Liver (tissue), 9 donors: ENCODE measurements around the gene IL1RAPL1. TPM values are rescaled to one million over a fixed set of nuclear protein-coding genes. Genes with fewer than 3 reads are reported as not detected.
A peak's percentile ranks its signal among the peaks of the same experiment; 100 is the strongest.

Experiments
- DNase-seq: peaks from one replicate; pipeline ENCODE4 v3.0.0-alpha.2; 2017; ENCODE audit warnings: low spot score
- H3K27ac ChIP-seq, 2 donors: one replicate each; pipeline ENCODE4 v1.7.0; 2013; ENCODE audit warnings: inconsistent platforms in 2 of 2, low read length in 2 of 2, control low read depth in 1 of 2, low read depth in 1 of 2, mild to moderate bottlenecking in 1 of 2
- H3K27me3 ChIP-seq, 4 donors: one replicate each; pipeline versions ENCODE4 v1.6.1 to v1.7.0; 2013; ENCODE audit warnings: low read length in 3 of 4, inconsistent platforms in 1 of 4, mild to moderate bottlenecking in 1 of 4, moderate library complexity in 1 of 4; ENCODE audit not compliant: control insufficient read depth in 4 of 4, insufficient read depth in 4 of 4
- H3K36me3 ChIP-seq, 4 donors: one replicate each; pipeline versions ENCODE4 v1.6.1 to v1.7.0; 2013; ENCODE audit warnings: low read length in 3 of 4, mild to moderate bottlenecking in 3 of 4, low read depth in 1 of 4, moderate library complexity in 1 of 4; ENCODE audit not compliant: control insufficient read depth in 4 of 4, insufficient read depth in 3 of 4
- H3K4me1 ChIP-seq, 4 donors: one replicate each; pipeline versions ENCODE4 v1.6.1 to v1.7.0; 2013; ENCODE audit warnings: low read length in 3 of 4, mild to moderate bottlenecking in 3 of 4, moderate library complexity in 1 of 4; ENCODE audit not compliant: control insufficient read depth in 4 of 4, insufficient read depth in 4 of 4
- H3K4me3 ChIP-seq, 3 donors: one replicate each; pipeline versions ENCODE4 v1.6.1 to v1.7.0; 2013; ENCODE audit warnings: low read length in 3 of 3, control low read depth in 1 of 3, low read depth in 1 of 3, mild to moderate bottlenecking in 1 of 3
- H3K9ac ChIP-seq, 2 donors: one replicate each; pipeline ENCODE4 v1.7.0; 2013; ENCODE audit warnings: low read length in 2 of 2, mild to moderate bottlenecking in 2 of 2, moderate library complexity in 2 of 2, control low read depth in 1 of 2, low read depth in 1 of 2
- H3K9me3 ChIP-seq, 4 donors: one replicate each; pipeline versions ENCODE4 v1.6.1 to v1.7.0; 2013; ENCODE audit warnings: low read length in 3 of 4; ENCODE audit not compliant: control insufficient read depth in 4 of 4
- ATF3 ChIP-seq: IDR thresholded peaks from 2 replicates; pipeline ENCODE4 v1.6.1; 2016; ENCODE audit warnings: antibody characterized with exemption
- CTCF ChIP-seq: fragments of 150-350 bp; IDR thresholded peaks from 2 replicates; pipeline ENCODE4 v1.5.1; 2017; ENCODE audit warnings: improper control_type of control experiment, low read depth, low read length; ENCODE audit not compliant: missing input control
- EGR1 ChIP-seq, 2 donors: IDR thresholded peaks; 2 replicates each; pipeline ENCODE4 v1.6.1; 2016 to 2018; ENCODE audit warnings: antibody characterized with exemption in 2 of 2, low read depth in 2 of 2
- FOXA1 ChIP-seq: IDR thresholded peaks from 2 replicates; pipeline ENCODE4 v1.6.1; 2016; ENCODE audit warnings: antibody characterized with exemption
- FOXA2 ChIP-seq: IDR thresholded peaks from 2 replicates; pipeline ENCODE4 v1.6.1; 2016; ENCODE audit warnings: antibody characterized with exemption
- GABPA ChIP-seq, 2 donors: IDR thresholded peaks in 1 of 2; conservative IDR thresholded peaks in 1 of 2; 2 replicates each; pipeline ENCODE4 v1.6.1; 2016; ENCODE audit warnings: antibody characterized with exemption in 2 of 2, mild to moderate bottlenecking in 1 of 2, moderate library complexity in 1 of 2
- HNF4A ChIP-seq, 2 donors: conservative IDR thresholded peaks; 2 replicates each; pipeline ENCODE4 v1.6.1; 2016; ENCODE audit warnings: antibody characterized with exemption in 2 of 2, mild to moderate bottlenecking in 2 of 2
- HNF4G ChIP-seq: IDR thresholded peaks from 2 replicates; pipeline ENCODE4 v1.6.1; 2016; ENCODE audit warnings: antibody characterized with exemption
- JUND ChIP-seq, 2 donors: IDR thresholded peaks; 2 replicates each; pipeline ENCODE4 v1.6.1; 2016; ENCODE audit warnings: antibody characterized with exemption in 2 of 2
- MAX ChIP-seq: IDR thresholded peaks from 2 replicates; pipeline ENCODE4 v1.6.1; 2016; ENCODE audit warnings: antibody characterized with exemption
- RAD21 ChIP-seq, 2 donors: IDR thresholded peaks; 2 replicates each; pipeline ENCODE4 v1.6.1; 2016; ENCODE audit warnings: antibody characterized with exemption in 2 of 2, mild to moderate bottlenecking in 2 of 2
- SP1 ChIP-seq: IDR thresholded peaks from 2 replicates; pipeline ENCODE4 v1.6.1; 2018; ENCODE audit warnings: antibody characterized with exemption, mild to moderate bottlenecking
- YY1 ChIP-seq: IDR thresholded peaks from 2 replicates; pipeline ENCODE4 v1.6.1; 2016; ENCODE audit warnings: antibody characterized with exemption, mild to moderate bottlenecking
- ZBTB33 ChIP-seq: IDR thresholded peaks from 2 replicates; pipeline ENCODE4 v1.6.1; 2016; ENCODE audit warnings: antibody characterized with exemption
- WGBS: extraction: QIAGEN DNeasy Blood & Tissue Kit; methylation state at CpG from one replicate; pipeline ENCODE4 v1.1.7; 2013; 5-methylcytosine and 5-hydroxymethylcytosine counted together
- polyA plus RNA-seq, 2 donors: library from polyadenylated mRNA; stranded (reverse) in 1 of 2; unstranded in 1 of 2; fragments of 200-250 nt in 1 of 2; fragments of >200 nt in 1 of 2; fragmentation: Nextera tagmentation in 1 of 2; extraction: Ambion mirVana in 1 of 2; gene quantifications; one replicate each; pipeline versions ENCODE4 v1.2.1 to v1.2.3, GENCODE V29; 2013 to 2015
- total RNA-seq, 2 donors: library from RNA; depleted of rRNA; stranded (reverse); fragments of >200 nt; gene quantifications; one replicate each; pipeline ENCODE4 v1.2.3, GENCODE V29; 2014
- donor health status: healthy.
- donor health status: healthy.
- donor health status: healthy.
- donor health status: healthy.
- donor health status: healthy.

Gene IL1RAPL1
- total and polyA plus RNA-seq, 4 donors = 0.08 to 0.33 TPM; not detected in 2

GRCh38 chrX:28586286-28586685, 960 bp upstream of the IL1RAPL1 start:
- peaks cover 0 to 3% (median 0%) of the 10 kb centered on the region in 4 donors for H3K27me3 ChIP-seq
- no peak overlapping the region for H3K9ac ChIP-seq
- TF ChIP-seq JUND (IDR thresholded peaks at IDR 0.05) (no peak), MAX (no peak), FOXA1 (no peak), EGR1 (IDR thresholded peaks at IDR 0.05; ENCODE audit: low read depth in 2 of 2) (no peak), RAD21 (IDR thresholded peaks at IDR 0.05) (no peak), SP1 (no peak), ATF3 (no peak), HNF4G (no peak), YY1 (no peak), ZBTB33 (no peak)
- H3K36me3 ChIP-seq = no peaks in the 10 kb centered on the region
- DNase-seq = peak; percentile 30
- H3K27ac ChIP-seq = no peak overlapping the region
- peak overlapping the region in 2 of 3 donors; percentile 30 to 44 for H3K4me3 ChIP-seq
- 2% methylated on average over 9 of the region's 9 CpGs for WGBS
- no peaks in the 10 kb centered on the region for H3K9me3 ChIP-seq
- H3K4me1 ChIP-seq = peaks cover 0 to 3% (median 0%) of the 10 kb centered on the region in 4 donors

- DNase-seq = no peak
- WGBS = 57% methylated on average over 5 of the region's 5 CpGs
- TF ChIP-seq HNF4A (conservative IDR thresholded peaks at IDR 0.05) (no peak), GABPA (IDR thresholded peaks at IDR 0.05 in 1 of 2, conservative IDR thresholded peaks at IDR 0.05 in 1 of 2) (no peak), JUND (IDR thresholded peaks at IDR 0.05) (no peak), RAD21 (IDR thresholded peaks at IDR 0.05) (no peak)
- Histone ChIP-seq H3K4me1 (peaks cover 0 to 3% (median 0%) of the 10 kb centered on the region in 4 donors), H3K36me3 (no peaks in the 10 kb centered on the region), H3K9ac (no peak overlapping the region), H3K9me3 (no peaks in the 10 kb centered on the region), H3K27ac (no peak overlapping the region), H3K4me3 (no peak overlapping the region), H3K27me3 (peaks cover 0 to 3% (median 0%) of the 10 kb centered on the region in 4 donors)
These were observed 1.8 kb downstream of the IL1RAPL1 start for GRCh38 chrX:28589046-28589445.

- H3K36me3 ChIP-seq = no peaks in the 10 kb centered on the region
- no peak overlapping the region for H3K9ac ChIP-seq
- peaks cover 0 to 3% (median 0%) of the 10 kb centered on the region in 4 donors for H3K4me1 ChIP-seq
- peaks cover 0 to 3% (median 0%) of the 10 kb centered on the region in 4 donors for H3K27me3 ChIP-seq
- H3K4me3 ChIP-seq = no peak overlapping the region
- no peak for DNase-seq
- no peak overlapping the region for H3K27ac ChIP-seq
- 73% methylated on average over 2 of the region's 2 CpGs for WGBS
- TF ChIP-seq EGR1 (IDR thresholded peaks at IDR 0.05; ENCODE audit: low read depth in 2 of 2) (no peak), FOXA1 (no peak), ATF3 (no peak), FOXA2 (no peak), RAD21 (IDR thresholded peaks at IDR 0.05) (peak in 1 of 2 donors; percentile 20), YY1 (no peak), CTCF (no peak), MAX (no peak)
- no peaks in the 10 kb centered on the region for H3K9me3 ChIP-seq
These were observed 3.1 kb downstream of the IL1RAPL1 start for GRCh38 chrX:28590396-28590795.
